Measurements from ENCODE around the gene TTC29.

DNA sequence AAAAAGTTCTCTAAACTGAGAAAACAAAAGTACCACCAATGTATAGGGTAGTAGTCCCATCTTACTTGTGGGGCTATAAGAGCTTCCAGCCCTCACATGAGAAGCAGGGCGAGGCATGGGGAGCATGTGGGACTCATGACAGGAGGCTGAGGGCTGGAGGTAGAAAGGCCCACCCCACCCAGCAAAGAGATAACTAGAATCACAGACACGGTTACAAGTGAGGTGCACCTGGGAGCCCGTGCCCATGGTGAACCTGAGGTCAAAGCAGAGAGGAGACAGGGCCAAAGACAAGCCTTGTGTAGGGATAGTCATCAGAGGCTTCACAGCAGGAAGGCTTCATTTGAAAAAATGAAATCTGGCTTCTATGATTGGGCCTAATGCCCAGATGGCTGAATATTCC lies 55.4 kb downstream of the TTC29 start:
- TF ChIP-seq, protein P1, sequence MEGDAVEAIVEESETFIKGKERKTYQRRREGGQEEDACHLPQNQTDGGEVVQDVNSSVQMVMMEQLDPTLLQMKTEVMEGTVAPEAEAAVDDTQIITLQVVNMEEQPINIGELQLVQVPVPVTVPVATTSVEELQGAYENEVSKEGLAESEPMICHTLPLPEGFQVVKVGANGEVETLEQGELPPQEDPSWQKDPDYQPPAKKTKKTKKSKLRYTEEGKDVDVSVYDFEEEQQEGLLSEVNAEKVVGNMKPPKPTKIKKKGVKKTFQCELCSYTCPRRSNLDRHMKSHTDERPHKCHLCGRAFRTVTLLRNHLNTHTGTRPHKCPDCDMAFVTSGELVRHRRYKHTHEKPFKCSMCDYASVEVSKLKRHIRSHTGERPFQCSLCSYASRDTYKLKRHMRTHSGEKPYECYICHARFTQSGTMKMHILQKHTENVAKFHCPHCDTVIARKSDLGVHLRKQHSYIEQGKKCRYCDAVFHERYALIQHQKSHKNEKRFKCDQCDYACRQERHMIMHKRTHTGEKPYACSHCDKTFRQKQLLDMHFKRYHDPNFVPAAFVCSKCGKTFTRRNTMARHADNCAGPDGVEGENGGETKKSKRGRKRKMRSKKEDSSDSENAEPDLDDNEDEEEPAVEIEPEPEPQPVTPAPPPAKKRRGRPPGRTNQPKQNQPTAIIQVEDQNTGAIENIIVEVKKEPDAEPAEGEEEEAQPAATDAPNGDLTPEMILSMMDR (IDR thresholded peaks at IDR 0.05): no peak
- no peak for TF ChIP-seq POLR2A (IDR thresholded peaks at IDR 0.05)

Measured in esophagus squamous epithelium (tissue), 4 donors.